NB4 (cell line): ENCODE data around the gene RBBP5.

Experiments used
- MYC ChIP-seq: IDR thresholded peaks from 2 replicates; pipeline ENCODE4 v1.6.1; 2011; ENCODE audit warnings: low read depth, low read length
- POLR2A ChIP-seq: IDR thresholded peaks from 2 replicates; pipeline ENCODE4 v1.6.1; 2011; ENCODE audit warnings: mild to moderate bottlenecking; ENCODE audit not compliant: insufficient read length; ENCODE audit errors: extremely low read depth
- TF ChIP-seq, protein P1 (sequence below): IDR thresholded peaks from one replicate; pipeline ENCODE4 v1.5.1; 2012; ENCODE audit warnings: low read depth, low read length
- TF ChIP-seq, protein P2 (sequence below): IDR thresholded peaks from 2 replicates; pipeline ENCODE4 v1.6.1; 2011; ENCODE audit warnings: low read depth, low read length

DNA sequence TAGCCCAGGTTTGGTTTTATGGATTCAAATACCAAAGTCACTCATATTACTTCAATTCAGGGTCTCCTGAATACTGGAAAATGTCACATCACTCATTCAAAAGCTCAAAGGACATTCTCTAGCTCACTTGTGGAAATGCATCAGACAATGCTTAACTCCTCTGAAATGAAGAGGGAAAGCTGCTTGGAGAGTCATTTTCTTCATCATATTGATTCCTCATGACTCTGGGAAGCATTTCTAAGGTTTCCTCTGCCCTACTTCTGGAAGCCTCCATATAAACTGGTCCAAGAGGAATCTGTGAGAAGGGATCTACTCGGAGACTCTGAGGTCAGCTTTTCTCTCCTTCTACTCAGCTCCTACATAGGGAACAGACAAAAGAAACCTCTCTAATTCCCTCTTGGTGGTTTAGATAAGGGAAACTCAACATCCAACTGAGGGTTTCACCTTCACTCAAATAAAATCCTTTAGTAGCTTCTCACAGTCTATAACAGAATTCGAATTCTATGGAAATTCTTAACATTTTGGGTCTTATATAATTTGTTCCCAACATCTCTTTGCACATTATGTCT, 36.4 kb upstream of the RBBP5 start:
- TF ChIP-seq, protein P1, sequence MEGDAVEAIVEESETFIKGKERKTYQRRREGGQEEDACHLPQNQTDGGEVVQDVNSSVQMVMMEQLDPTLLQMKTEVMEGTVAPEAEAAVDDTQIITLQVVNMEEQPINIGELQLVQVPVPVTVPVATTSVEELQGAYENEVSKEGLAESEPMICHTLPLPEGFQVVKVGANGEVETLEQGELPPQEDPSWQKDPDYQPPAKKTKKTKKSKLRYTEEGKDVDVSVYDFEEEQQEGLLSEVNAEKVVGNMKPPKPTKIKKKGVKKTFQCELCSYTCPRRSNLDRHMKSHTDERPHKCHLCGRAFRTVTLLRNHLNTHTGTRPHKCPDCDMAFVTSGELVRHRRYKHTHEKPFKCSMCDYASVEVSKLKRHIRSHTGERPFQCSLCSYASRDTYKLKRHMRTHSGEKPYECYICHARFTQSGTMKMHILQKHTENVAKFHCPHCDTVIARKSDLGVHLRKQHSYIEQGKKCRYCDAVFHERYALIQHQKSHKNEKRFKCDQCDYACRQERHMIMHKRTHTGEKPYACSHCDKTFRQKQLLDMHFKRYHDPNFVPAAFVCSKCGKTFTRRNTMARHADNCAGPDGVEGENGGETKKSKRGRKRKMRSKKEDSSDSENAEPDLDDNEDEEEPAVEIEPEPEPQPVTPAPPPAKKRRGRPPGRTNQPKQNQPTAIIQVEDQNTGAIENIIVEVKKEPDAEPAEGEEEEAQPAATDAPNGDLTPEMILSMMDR, result no peak
- TF ChIP-seq, protein P2, sequence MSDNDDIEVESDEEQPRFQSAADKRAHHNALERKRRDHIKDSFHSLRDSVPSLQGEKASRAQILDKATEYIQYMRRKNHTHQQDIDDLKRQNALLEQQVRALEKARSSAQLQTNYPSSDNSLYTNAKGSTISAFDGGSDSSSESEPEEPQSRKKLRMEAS, result no peak
- TF ChIP-seq POLR2A, result no peak
- TF ChIP-seq MYC, result no peak
